GM21786 (cell line): ENCODE data around the gene CNTN1.
"Not testable (repeated sequence)": the region's sequence is repeated elsewhere in the genome, so short reads cannot be mapped to it uniquely, and the experiment has no call there.

Source experiments
- ATAC-seq: cut with Tn5 transposase; IDR thresholded peaks from one replicate; pipeline ENCODE4 v1.9.1; 2021; ENCODE audit not compliant: unreplicated experiment

Gene CNTN1

DNA sequence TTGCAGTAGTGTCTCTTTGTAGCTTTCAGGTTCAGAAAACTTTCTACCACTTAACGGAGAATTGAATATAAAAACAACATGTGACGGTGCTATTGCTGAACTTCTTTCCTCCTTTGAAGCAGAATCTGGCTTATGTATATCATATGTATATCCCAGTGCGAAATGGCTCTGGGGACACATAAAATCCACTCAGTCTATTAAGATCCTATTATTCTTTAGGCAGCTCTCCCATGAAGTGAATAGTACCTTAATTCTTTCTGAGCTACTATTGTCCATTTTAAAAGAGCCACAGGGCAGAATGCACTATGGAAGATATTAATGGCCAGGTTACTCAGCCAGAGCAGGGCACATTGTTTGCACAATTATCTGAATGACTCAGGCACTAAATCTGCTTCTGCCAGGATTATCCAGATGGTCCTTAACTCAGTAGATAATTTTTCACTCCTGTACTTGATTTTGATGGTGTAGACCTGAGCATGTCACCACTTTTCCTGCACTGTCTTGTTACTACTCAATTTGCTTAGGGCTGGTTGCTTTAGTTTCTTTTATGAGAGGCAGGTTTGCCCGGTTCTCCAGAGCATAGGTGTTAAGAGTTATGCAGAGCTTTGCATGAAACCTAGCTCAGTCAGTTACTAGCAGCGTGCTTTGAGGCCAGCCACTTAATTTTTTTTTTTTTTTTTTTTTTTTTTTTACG is 5.5 kb downstream of the CNTN1 start:
- ATAC-seq: no peak

DNA sequence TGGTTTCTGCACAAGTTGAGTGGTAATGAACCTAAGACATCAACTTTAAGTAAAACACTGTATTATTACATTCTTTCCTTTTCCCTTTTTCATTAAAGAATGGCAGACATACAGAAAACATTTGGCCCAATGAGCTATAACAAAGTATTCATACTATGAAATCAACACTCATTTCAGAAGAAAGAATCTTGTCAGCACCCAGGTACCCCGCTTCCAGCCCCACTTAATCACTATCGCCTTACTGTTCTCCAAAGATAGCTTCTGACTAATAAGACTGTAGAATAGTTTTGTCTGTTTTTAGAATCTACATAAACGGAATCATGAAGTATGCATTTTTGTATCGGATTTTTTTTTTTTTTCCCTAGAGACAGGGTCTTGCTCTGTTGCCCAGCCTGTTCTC is 9.5 kb downstream of the CNTN1 start:
- ATAC-seq: no peak

DNA sequence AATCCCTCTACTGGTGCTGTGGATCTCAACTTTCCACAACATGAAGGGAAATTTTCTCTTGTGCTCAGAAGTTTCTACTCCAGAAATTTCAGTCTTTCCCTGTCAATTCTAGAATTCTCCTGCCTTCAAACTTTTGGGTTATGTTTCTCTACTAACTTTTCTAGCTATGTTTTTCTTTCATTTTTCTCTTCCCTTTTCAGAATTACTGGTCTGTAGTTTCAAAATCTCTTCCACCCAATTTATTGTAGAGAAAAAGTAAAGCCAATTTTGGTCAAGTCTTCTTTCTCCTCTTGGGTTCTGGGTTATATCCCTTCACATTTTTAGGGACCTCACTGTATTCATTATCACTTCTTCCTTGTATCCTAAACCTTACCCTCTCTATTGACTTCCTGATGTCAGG is 18.9 kb downstream of the CNTN1 start:
- no peak for ATAC-seq

DNA sequence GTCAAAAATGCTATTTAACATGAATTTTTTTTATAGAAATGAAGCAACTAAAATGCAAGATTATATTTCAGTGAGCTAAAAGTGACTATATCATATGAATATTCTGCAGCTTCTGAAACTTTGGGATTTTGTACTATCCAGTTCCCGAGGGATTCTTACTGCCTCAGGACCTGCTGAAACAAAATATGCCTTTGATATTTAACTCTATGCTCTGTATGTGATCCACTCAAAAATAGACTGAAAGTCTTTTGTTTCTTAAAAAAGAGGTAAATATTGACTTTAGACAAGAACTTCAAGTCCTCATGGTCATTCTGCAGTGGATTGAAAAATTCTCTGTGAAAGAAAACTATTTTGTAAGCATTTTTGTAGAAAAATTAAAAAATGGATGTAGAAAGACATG is 22.4 kb downstream of the CNTN1 start:
- ATAC-seq: no peak

DNA sequence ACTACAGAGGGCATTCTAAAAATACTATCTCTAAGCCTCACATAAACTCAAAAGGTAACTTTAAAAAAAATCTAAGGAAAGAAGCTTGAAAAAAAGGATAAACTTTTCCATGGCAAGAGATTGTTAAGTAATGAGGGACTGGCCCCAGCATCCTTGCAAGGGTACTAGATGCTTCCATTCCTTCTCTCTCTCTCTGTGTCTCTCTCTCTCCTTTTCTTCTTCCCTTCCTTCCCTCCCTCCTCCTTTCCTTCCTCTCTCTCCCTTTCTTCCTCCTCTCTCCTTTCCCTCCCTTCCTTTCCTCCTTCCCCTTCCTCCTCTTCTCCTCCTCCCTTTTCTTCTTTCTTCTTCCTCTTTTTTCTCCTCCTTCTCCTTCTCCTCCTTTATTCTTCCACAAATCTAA is 23.8 kb downstream of the CNTN1 start:
- no peak for ATAC-seq

DNA sequence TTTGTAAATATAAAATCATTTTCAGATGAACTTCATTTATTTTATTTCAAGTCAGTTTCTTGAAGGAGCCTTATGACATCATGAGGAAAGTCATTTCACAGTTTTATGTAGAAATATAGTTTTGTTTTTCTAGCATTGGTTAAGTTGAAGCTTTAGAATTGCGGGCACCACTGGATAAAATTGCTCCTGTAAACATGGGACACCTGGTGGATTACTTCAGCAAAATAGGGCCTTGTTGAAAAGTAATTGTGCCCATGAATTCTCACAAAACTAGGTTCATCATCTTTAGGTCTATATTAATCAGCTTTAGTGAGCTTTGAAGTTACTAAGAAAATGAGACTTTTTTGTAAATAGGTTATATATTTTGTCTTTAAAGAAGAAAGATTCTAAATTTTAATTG is 25.3 kb downstream of the CNTN1 start:
- no peak for ATAC-seq

DNA sequence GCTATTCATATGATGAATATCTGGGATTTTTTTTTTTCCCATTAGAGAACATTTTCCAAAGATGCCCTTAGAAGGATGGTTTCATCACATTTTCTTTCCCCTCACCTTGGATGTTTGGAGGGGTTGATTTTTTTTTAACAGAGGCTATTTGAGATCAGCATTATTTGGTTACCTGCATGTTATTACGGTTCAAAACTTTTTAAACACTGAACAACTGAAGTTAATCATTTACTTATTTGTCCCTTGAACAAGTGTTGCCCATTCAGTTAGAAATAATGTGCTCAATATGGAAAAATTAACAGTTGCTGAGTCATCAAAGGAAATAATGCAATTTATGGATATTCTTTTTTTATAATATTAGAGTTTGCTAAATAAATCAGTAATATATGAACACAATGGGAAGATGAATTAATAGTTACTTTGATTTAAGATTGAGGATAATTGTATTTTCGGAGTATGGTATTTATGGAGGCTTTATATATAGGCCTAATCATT is 26.7 kb downstream of the CNTN1 start:
- ATAC-seq: no peak

DNA sequence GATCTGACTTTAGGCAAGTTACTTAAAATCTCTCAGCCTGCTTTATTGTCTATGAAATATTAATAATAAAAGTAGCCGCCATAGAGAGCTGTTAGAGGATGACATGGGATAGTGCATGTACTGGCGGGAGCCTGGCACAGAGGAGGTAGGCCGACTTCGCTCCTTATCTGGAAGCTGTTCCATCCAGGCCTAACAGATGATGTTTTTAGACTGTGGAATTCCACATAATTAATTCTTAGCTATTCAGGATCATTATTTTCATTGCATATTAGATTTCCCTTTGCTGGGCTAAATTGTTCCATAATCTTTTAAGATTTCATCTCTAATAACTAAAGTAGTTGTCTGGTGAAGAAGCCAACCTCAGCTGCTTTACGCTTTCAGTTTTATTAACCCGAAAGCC is 30.8 kb downstream of the CNTN1 start:
- ATAC-seq: no peak

DNA sequence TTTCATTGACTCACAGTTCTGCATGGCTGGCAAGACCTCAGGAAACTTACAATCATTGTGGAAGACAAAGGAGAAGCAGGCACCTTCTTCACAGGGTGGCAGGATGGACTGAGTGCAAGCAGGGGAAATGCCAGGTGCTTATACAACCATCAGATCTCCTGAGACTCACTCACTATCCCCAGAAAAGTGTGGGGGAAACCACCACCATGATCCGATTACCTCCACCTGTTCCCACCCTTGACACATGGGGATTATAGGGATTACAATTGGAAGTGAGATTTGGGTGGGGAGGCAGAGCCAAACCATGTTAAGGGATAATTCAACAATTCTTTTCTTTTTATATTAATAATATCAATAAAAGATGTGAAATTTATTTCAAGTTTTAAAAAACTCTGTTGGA is 34.1 kb downstream of the CNTN1 start:
- ATAC-seq: no peak

DNA sequence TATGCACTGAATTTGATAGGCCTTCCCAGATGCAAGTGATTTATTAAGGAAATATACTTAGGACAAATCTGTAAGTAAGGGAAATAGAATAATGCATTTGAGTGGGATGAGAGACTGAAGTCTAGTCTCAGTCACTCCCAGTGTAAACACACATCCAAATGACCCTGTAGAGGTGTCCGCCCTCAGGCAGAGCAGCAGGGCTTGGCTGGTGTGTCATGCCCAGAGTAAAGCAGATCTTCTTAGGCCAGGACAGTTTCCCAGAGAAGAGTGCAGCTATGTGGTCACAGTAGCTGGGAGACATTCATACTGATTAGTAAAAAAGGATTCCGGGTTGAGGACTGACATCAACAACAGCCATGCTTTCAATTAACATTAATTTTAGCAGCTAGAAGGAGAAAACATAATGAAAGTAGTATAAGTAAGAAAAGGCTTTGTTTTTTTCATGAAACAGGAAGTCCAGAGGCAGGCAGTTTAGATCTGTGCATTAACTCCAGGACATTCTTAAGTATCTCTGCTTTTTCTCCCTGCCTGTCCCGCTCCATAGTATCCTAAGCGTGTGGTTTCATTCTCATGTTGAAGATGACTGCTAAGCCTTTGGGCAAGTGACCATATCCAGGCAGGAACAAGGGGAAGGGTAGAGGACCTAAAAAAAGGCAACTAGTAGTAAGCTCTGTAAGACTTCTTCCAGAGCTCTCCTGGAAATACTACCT is 35.7 kb downstream of the CNTN1 start:
- no peak for ATAC-seq

DNA sequence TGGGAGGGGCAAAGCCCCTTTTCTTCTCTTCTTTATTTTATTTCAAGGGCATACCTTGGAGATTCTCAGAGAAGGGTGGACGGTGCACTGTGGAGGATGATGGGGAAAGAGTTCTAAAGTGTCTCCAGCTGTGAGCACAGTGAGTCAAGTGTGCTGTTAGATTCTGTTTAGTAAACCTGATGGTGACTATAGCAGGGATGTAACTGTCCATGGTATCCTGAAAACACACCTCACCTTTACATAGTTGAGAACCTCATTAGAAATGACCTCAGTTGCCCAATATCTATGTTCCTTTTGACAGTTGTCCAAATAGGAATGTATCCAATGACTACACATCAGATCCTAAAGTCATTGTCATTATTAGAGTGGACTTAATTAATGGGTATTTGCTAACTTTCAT is 38.0 kb downstream of the CNTN1 start:
- ATAC-seq: no peak

DNA sequence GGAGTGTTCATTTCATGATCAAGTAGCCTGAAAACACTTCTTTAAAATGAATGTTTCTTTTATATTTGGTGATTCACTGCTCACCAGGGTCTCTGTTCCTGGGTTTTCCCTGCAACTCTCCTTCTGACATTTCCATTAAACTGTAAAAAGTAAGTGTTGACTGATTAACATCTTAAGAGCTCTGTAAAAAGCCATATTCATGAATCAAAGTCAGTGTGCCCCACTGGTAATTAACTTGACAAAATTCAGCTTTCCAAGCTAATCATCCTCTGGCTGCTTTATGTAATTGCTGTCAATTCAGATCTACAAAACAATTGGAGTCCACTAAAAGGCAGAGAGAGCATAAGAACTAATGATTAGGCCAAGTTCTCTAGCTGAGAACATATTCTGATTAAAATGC is 41.6 kb downstream of the CNTN1 start:
- ATAC-seq: no peak

DNA sequence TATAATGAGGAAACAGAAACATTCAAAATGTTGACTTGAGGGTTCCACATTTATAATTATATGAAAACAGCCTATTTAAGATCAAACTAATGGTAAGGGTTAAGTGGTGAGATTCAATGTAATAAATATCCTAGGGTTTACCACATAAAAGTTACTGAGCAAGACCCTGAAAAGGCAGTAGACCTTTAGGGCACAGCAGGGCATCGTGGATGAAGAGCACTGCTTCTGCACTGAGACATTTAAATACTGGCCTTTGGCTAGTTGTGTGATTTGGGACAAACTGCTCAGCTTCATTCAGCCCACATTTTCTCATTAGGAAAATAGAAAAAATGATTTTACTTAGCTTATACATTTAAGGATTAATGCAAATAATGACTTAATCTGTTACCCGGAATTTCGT is 42.0 kb downstream of the CNTN1 start:
- ATAC-seq: no peak

DNA sequence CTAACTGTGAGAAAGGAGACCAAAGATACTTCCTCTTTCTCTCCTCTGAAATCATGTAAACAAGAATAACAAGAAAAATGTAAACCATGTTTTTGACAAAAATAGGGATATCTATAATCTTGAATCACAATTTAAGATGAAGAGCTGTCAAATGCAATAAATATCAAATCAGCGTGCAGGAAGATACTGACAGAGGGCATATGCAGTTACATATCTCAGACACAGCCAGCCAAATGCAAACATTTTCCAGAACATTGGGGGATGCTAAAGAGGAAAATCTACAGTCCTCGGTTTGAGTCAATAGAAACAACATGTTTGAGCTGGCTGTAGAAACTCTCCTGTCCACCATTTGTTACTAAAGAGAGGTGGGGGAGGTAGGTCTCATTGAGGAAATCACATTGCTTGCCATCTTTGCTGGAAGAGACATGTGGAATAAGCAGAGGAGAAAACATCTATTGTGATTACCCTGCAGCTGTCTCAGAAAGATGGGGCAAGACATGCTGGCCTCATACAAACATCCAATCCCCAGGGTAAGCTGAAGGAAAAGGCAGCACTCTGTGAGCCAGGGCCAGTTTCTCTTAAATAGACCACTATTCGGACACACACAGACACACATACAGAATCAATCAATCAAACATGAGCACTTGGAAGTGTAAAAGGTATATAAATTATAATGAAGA is 43.5 kb downstream of the CNTN1 start:
- no peak for ATAC-seq

DNA sequence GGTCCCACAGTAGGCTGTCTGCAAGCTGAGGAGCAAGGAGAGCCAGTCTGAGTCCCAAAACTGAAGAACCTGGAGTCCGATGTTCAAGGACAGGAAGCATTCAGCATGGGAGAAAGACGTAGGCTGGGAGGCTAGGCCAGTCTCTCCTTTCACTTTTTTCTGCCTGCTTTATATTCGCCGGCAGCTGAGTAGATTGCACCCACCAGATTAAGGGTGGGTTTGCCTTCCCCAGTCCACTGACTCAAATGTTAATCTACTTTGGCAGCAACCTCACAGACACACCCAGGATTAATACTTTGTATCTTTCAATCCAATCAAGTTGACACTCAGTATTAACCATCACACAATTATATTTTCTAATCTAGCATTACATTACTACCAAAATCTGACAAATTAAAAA is 45.2 kb downstream of the CNTN1 start:
- ATAC-seq: not testable (repeated sequence)

DNA sequence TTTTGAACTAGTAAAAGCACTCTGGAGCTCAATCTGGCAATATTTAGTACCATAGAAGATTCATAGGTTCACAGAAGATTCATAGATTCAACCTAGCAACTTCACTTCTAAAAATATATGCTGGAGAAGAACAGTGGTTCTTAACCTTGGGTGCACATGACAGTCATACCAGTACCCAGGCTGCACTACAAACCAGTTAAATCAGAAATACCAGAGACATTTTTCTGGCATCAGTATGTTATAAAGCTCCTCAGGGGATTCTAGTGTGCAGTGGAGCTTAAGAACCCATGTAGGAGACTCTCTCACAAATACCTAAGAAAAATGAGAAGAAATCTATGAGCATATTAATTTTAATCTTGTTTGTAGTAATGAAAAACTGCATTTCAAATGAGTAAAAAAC is 46.6 kb downstream of the CNTN1 start:
- ATAC-seq: no peak

DNA sequence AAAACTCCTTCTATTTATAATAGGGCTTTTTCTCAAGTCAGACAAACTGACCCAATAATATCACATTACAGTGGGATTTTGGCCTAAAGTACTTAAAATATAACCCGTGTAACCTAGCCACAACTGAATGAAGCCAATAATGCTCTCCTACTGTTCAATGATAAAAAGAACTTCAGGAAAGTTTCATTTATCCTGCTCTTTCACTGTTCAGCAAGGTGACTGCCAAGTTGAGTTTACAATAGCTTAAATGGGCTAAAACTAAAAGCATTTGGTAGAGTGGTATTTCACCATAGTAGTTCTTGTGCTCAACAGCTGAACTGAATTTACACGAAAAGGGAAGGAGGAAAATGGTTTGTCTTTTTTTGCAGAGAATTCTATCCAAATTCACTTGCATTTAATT is 49.8 kb downstream of the CNTN1 start:
- ATAC-seq: no peak

DNA sequence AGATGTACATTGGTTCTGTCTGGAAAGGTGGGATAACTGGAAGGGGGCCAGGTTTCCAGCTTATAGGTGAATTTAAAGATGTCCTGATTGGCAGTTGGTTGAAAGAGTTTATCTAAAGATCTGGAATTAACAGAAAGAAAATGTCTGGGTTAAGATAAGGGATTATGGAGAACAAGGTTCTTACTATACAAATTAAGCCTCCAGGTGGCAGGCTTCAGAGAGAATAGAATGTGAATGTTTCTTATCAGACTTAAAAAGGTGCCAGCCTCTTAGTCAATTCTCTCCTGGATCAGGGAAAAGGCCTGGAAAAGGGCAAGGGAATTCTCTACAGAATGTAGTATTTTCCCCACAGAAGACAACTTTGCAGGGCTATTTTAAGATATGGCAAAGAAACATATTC is 53.1 kb downstream of the CNTN1 start:
- ATAC-seq: no peak

DNA sequence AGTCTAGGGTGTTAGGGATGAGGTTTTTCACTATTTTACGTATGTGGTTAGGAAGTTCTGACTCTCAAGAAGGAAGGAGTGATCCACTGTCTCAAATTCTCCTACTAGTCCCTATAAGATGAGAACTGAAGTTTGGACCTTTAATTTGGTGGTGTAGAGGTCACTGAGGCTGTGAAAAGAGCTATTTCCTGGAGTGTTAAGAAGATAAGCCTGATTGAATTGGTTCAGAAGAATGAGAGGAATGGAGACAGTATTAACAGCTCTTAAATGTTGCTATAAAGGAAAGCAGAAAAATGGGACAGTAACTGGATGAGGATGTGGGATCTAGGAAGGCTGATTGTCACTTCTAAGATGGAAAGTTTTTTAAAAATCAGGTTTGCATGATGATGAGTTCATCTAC is 57.6 kb downstream of the CNTN1 start:
- no peak for ATAC-seq

DNA sequence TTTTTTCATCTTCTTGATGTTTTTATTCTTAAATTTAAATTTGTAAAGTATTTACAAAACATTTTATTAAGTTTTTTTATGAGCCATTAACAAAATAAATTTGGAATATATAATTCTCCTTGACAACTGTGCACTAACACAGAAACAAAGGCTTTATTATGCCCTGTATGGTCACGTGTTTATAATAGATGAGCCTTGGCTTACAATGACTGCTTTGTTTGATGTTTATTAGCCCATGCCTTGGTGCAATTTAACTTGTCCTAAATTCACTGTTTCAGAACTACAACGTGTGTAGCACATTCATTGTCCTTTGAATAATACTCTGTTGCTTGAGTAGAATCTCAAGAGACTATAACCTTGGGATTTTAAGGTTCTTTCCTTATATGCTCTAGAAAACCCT is 59.8 kb downstream of the CNTN1 start:
- no peak for ATAC-seq

DNA sequence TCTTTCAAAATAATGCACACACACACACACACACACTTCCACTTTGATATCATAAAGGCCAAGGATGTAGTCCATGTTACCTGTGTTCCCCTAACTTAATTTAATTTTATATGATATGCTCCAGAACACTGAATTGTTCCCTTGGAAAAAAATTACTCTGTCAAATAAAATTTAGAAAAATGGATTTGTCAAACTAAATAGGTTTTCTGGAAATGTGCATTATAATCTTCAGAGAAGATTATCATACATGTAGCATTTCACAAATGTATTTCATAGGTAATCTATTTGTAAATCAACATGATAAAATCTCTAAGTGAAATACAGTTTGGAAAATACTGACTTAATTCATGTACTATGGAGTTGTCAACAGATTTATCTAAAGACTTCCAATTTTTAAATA is 68.6 kb downstream of the CNTN1 start:
- no peak for ATAC-seq

DNA sequence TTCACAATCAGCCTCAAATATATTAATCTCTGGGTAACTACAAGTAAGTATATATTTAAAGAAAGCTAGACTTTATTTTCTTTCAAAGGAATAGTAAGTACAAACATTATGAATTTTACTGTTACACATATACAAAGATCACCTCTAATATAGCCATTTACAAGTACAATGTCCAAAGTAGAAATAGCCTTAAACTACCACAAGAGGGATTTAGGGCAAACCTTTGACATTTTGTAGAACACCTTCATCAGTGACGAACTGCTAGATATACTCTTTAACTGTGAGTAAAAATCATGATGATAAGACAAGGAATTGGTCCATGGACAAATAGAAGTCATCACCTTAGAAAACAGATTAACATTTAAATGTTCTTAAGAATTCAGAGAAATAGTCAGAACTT is 69.8 kb downstream of the CNTN1 start:
- no peak for ATAC-seq
